GM12875 (cell line): ENCODE data around the gene MESD.

ENCODE experiments used
- H3K4me3 ChIP-seq: one replicate; pipeline ENCODE4 v1.5.1; 2011; ENCODE audit warnings: low read depth, low read length, control low read depth
- TF ChIP-seq, protein P1 (sequence below): IDR thresholded peaks from 2 replicates; pipeline ENCODE4 v1.5.1; 2011; ENCODE audit warnings: low read depth, mild to moderate bottlenecking, control low read depth, inconsistent platforms, low read length, moderate library complexity, borderline replicate concordance; ENCODE audit not compliant: insufficient read depth

The MESD gene

DNA sequence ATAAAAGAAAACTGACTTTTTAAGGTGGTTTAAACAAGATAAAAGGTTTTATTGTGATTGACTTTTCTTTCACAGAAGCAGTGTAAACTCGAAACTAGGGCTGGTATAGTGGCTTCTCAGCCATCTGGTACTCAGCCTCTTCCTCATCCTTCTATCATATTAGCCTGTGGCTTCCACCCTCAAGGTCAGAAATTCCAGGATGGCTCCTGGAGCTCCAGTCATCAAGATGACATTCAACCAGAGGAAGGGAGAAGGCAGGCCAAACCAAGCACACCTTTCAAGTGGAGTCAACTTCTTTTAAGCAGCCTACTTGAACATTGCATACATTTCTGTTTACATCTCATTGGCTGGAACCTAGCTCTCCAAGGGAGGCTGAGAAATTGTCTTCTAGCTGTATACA, 1.3 kb upstream of the MESD start:
- no peak overlapping the region for H3K4me3 ChIP-seq
- TF ChIP-seq, protein P1, sequence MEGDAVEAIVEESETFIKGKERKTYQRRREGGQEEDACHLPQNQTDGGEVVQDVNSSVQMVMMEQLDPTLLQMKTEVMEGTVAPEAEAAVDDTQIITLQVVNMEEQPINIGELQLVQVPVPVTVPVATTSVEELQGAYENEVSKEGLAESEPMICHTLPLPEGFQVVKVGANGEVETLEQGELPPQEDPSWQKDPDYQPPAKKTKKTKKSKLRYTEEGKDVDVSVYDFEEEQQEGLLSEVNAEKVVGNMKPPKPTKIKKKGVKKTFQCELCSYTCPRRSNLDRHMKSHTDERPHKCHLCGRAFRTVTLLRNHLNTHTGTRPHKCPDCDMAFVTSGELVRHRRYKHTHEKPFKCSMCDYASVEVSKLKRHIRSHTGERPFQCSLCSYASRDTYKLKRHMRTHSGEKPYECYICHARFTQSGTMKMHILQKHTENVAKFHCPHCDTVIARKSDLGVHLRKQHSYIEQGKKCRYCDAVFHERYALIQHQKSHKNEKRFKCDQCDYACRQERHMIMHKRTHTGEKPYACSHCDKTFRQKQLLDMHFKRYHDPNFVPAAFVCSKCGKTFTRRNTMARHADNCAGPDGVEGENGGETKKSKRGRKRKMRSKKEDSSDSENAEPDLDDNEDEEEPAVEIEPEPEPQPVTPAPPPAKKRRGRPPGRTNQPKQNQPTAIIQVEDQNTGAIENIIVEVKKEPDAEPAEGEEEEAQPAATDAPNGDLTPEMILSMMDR, result no peak

DNA sequence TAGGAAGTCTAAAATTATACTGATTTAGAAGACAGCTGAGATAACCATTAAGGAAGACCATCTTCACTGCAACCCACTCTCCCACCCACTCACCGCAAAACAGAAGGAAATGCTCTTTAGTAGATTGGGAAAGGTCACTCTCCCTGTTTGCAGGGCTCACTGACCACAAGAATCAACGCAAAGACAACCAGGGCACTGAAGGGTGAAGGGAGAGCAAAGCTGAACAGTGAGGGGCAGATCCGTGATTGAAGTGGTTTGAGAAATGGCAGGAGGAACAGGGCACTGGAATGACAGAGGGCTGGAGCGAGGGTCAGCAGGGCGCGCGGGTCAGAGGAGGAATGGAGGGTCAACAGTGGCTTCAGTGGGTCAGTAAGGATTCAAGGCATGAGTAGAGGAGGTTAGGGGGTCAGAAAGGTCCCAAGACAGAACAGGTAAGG, 520 bp downstream of the MESD start:
- H3K4me3 ChIP-seq, result peak overlapping the region; percentile 97
- TF ChIP-seq, protein P1, result no peak

DNA sequence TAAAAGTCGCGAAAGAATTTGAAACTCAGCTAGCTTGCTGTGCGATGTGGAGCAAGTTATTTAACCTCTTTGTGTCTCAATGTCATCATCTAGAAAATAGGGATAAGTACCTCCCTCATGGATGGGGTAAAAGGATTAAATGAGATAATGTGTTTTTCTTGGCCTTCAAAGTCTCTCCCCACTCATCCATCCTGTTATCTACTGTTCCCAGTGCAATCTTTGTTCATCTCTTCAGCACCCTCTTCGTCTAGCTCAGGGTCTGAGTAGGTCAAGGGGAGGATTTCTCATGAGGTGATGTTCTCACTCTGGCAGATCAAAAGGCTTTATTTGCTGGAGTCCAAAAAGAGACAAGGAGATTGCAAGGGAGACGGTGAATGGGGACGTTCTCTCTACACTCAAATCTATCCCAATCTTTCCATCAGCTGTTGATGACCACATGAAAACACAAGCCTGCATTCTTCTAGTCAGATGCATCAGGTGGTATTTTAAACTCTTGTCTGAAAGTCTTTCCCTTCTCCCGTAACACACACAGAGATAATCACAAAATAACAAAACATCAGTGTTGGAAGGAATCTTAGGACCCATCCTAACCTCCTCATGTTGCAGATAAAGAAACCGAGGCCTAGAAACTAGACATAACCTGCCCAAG, 1.3 kb downstream of the MESD start:
- TF ChIP-seq, protein P1, result no peak
- H3K4me3 ChIP-seq, result peak overlapping the region; percentile 97

DNA sequence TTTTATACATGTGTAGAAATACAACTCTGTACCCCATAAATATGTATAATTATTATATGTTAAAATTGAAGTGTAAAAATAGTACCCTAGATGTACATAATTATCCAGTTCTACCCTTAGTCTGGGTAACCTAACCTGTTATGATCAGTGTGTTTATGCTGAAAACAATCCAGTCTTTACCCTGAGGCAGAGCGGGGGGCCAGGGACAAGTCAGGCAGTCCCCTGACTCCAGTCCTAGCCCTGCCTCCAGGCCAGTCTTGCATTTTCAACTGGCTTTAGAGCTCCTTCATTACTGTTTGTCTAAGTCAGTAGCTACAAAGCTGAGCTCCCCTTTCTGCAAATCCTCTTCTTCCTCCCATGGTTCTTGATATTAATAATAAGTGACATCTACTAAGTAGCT, 3.1 kb downstream of the MESD start:
- H3K4me3 ChIP-seq, result no peak overlapping the region
- TF ChIP-seq, protein P1, result no peak

DNA sequence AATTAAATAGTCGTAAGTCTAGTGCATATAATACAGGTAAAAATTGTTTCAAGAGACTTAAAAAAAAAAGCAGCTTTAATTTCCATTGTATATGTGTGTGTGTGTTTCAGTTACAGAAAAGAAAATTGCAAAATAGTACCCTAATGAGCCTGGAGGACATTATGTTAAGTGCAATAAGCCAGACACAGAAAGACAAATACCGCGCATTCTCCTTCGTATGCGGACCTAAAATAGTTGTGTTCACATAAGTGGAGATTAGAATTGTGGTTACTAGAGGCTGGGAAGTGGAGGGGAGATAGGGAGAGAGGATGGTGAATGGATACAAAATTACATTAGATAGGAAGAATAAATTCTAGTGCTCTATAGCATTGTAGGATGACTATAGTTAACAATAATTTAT, 3.6 kb downstream of the MESD start:
- TF ChIP-seq, protein P1, result no peak

DNA sequence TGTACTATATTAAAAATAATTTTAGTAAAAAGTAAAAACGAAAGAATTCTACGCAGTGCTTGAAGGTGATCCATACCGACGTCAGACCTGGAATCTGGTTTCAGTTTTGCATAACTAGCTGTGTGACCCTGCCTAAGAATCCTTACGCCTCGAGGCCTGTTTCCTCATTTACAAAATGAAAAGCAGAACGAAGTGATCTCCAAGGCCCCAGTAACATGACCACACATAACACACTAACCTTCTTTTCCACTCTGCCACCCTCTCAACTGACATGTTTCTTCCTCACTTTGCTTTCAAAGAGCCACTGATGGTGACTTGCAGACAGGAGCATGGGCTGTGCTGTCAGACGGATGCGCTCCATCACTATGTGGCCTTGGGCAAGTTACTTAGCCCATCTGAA, 4.8 kb downstream of the MESD start:
- H3K4me3 ChIP-seq, result no peak overlapping the region
- TF ChIP-seq, protein P1, result no peak

More for the DNA sequence above, 3.6 kb downstream of the MESD start:
- no peak overlapping the region for H3K4me3 ChIP-seq

DNA sequence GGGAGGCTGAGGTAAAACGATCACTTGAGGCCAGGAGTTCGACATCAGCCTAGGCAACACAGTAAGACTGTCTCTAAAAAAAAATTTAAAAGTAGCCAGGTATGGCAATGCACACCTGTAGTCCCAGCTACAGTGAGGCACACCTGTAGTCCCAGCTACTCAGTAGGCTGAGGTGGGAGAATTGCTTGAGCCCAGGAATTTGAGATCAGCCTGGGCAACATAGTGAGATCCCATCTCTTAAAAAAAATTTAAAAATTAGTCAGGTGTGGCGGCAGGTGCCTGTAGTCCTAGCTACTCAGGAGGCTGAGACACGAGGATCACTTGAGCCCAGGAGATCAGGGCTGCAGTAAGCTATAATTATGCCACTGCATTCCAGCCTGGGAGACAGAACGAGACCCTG, 6.8 kb downstream of the MESD start:
- H3K4me3 ChIP-seq, result no peak overlapping the region
- TF ChIP-seq, protein P1, result no peak
